ENCODE measurements around the gene ZNF473.

ZNF473 gene

DNA sequence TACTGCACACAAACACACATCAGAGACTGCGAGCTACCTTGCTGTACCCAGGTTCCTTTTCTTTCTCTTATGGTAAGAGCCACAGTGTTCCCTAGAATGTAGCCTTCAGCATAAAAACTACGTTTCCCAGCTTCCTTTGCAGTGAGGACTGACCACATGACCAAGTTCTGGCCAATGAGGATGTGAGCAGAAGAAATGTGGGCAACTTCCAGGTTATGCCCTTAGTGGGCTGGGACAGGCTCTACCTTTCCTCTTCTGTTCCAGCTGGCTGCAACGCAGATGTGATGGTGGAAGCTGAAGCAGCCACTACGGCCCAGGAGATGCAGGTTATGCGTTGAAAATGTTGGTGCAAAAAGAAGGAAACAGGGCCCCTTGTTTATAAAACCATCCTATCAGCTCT is 28.1 kb upstream of the ZNF473 start:
- Mint-ChIP-seq H3K4me1 (peaks cover under 1% of the 10 kb centered on the region), H3K9me3 (no peaks in the 10 kb centered on the region), H3K27ac (no peak overlapping the region), H3K27me3 (no peaks in the 10 kb centered on the region), H3K4me3 (no peak overlapping the region), H3K36me3 (peaks cover 49% of the 10 kb centered on the region)
- DNase-seq: peak; percentile 35
- CTCF ChIA-PET: no interaction called here

DNA sequence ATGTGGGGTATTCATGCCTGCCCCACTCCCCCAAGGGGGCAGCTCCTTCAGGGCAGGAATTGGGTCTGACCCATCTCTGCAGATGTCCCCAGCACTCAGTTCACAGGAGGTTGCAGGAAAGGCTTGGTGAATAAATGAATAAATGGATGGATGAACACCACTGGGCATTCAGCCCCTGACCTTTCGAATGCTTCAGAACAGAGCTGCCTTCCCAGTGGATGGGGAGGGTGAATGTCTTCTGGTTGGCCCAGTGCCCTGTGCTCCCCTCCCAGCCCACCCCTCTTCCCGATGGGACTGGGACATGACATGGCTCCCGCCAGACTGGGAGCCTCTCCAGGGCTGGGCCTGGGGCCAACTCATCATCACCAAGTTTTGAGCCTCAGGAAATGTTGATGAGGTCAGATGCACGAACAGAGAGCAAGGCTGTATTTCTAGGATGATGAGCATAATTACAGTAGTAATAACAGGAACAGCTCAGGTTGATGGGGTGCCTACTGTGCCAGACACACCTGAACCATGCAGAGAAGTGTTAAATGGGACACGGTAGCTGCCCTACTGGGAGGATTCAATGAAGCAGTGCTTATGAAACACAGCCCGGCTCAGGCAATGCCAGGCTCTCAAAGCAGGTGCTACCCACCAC is 26.3 kb upstream of the ZNF473 start:
- no peak overlapping the region for H3K27ac Mint-ChIP-seq
- peaks cover 52% of the 10 kb centered on the region for H3K36me3 Mint-ChIP-seq
- no peak for DNase-seq
- no peak overlapping the region for H3K4me3 Mint-ChIP-seq
- no peaks in the 10 kb centered on the region for H3K27me3 Mint-ChIP-seq
- H3K4me1 Mint-ChIP-seq: peaks cover 19% of the 10 kb centered on the region
- CTCF ChIA-PET: no interaction called here
- H3K9me3 Mint-ChIP-seq: no peaks in the 10 kb centered on the region

DNA sequence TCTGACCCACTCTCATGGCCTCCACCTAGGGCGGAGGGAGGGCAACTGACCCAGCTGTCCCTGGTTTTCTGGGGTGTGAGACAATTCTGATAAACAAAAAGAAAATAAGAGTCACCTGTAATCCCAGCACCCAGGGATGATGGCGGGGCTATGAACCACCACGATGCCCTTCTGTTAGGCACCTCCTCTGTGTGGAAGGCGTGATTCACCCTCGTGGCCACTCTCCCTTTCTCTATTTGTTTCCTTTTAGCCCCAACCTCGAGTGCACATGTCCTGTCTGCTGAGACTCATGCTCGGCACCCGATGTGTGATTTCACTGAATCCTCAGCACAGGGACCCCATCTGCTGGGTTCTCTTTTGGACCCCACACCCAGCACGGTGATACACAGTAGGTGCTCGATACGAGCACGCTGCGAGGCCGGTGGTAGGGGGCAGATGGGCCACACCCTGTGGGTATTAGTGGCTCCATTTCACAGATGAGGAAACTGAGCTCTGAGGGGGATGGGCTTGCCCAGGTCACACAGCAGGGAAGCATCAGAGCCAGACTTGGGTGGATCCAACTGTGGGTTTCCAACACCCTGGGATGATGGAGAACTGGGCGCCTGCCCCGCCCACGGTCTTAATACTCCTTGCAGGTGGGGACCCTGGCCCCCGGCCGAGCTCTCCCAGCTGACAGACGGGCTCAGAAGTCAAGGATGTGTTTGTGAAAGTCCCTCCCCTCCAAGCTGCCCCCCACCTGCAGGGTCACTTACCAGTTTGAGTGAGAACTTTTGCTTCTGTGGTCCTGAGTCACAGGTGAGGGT is 25.6 kb upstream of the ZNF473 start:
- H3K36me3 Mint-ChIP-seq: peaks cover 51% of the 10 kb centered on the region

DNA sequence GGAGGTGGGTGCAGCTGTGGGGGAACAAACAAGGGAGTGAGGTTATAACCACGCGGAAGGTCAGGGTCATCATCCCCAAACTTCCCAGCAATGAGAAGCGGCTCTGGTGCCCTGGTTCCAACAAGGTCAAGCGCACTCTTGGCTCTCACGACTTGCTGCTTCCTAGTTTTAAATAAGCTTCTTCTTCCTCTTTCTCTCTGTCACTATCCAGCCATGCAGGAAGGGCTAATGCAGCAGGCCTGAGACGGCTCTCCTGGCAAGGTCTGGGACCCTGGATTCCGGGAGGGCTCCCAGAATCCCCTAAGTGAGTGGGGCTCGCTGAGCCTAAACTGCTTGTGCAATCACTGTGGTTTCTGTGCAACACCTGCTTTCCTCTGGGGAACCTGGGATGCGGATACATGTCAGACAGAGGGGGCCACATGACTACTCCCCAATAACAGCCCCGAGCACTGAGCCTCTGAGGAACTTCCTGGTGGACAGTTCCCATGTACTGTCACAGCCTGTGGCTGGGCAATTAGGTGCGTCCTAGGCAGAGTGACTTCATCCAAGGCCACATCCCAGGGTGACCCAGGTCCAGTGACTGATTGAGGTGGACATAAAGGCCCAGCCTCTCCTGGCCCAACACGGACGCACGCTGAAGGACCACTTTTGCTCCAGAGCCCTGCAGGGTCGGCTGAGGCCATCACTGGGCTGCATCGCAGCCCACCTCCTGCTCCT is 24.8 kb upstream of the ZNF473 start:
- CTCF ChIA-PET: no interaction called here
- H3K27ac Mint-ChIP-seq: no peak overlapping the region
- H3K9me3 Mint-ChIP-seq: no peaks in the 10 kb centered on the region
- peaks cover 26% of the 10 kb centered on the region for H3K4me1 Mint-ChIP-seq
- DNase-seq: no peak
- H3K27me3 Mint-ChIP-seq: no peaks in the 10 kb centered on the region
- peaks cover 47% of the 10 kb centered on the region for H3K36me3 Mint-ChIP-seq
- no peak overlapping the region for H3K4me3 Mint-ChIP-seq

More for the DNA sequence above, 25.6 kb upstream of the ZNF473 start:
- no peaks in the 10 kb centered on the region for H3K27me3 Mint-ChIP-seq
- no peak overlapping the region for H3K4me3 Mint-ChIP-seq
- CTCF ChIA-PET: no interaction called here
- H3K27ac Mint-ChIP-seq: no peak overlapping the region
- peaks cover 26% of the 10 kb centered on the region for H3K4me1 Mint-ChIP-seq
- no peaks in the 10 kb centered on the region for H3K9me3 Mint-ChIP-seq
- DNase-seq: no peak

DNA sequence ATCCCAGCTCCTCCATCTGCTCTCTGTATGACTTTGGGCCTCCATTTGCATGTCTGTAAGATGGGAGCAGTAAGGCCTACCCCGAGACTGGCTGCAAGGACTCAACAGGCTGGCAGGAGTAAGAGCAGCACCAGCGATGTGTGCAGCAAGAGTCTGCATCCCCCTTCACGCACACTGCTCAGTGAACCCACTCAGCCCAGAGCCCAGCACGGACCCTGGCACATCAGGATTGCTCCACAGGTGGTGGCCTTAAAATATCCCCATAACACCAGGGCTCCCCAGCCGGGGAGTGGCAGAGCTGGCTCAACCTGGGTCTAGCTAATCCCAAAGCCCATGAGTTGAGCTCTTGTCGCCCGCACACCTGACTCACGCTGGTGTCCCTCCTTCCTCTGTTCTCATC is 24.0 kb upstream of the ZNF473 start:
- CTCF ChIA-PET: interaction anchor here (1.6 kb wide), 1 partner anchor 16 kb away, joined by 5 read pairs; no protein-coding TSS in a partner anchor
- Mint-ChIP-seq H3K4me3 (no peak overlapping the region), H3K27me3 (no peaks in the 10 kb centered on the region), H3K36me3 (peaks cover 47% of the 10 kb centered on the region), H3K9me3 (no peaks in the 10 kb centered on the region), H3K27ac (no peak overlapping the region), H3K4me1 (peaks cover 26% of the 10 kb centered on the region)
- no peak for DNase-seq

DNA sequence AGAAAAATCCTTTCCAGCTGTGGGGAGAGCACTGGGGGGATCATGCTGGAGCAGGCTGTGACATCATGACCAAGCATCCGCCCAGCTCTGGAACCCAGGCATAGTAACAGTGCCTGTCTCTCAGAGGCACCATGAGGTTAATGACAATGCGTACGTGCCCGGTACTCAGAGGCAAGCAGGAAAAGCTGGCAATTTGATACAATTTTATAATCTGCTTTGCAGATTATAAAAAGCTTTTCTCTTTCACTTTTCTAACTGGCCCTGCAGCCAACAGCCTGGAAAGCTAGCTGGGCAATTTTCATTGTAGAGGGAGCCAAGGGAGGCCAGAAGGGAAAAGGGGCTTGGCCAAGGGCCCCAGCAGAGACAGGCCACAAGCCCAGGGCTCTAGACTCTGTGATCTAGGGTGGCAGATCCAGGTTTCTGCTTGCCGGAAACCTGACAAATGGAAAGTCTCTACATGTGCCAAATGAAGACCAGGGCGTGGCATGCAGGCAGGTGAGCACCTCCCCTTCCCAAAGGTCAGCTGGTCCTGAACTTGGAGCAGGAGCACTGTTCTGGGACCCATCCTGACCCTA is 23.3 kb upstream of the ZNF473 start:
- DNase-seq: no peak
- H3K9me3 Mint-ChIP-seq: no peaks in the 10 kb centered on the region
- peaks cover 26% of the 10 kb centered on the region for H3K4me1 Mint-ChIP-seq
- H3K27ac Mint-ChIP-seq: no peak overlapping the region
- no peak overlapping the region for H3K4me3 Mint-ChIP-seq
- peaks cover 50% of the 10 kb centered on the region for H3K36me3 Mint-ChIP-seq
- no peaks in the 10 kb centered on the region for H3K27me3 Mint-ChIP-seq
- CTCF ChIA-PET: interaction anchor here (1.6 kb wide), 1 partner anchor 17 kb away, joined by 5 read pairs; no protein-coding TSS in a partner anchor

DNA sequence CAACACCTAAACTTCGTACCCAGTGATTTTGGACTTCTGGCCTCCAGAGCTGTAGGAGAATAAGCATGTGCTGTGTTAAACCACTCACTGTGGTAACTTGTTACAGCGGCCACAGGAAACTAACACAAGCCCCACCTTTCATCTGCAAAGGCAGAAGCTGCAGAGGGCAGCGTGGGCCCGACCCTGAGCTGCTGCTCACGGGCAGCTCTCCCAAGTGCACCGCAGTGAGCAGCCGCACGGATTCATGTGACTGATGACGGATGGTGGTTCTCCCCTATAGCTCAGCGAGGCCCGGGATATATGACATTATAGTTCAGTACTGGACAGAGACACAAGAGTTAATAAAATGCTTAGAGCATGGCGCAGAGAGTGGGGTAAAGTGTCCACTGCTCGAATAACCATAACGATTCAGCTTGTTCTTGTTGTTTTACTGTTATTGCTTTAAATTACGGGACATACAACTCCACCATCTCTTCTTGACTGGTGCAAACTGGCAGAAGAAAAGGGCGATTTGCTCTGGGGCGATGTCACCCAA is 22.5 kb upstream of the ZNF473 start:
- no peak for DNase-seq
- no peak overlapping the region for H3K4me3 Mint-ChIP-seq
- H3K27ac Mint-ChIP-seq: no peak overlapping the region
- CTCF ChIA-PET: interaction anchor here (1.0 to 1.3 kb wide), 2 partner anchors 65 to 133 kb away, joined by 3 to 5 read pairs; no protein-coding TSS in a partner anchor
- peaks cover 26% of the 10 kb centered on the region for H3K4me1 Mint-ChIP-seq
- no peaks in the 10 kb centered on the region for H3K27me3 Mint-ChIP-seq
- no peaks in the 10 kb centered on the region for H3K9me3 Mint-ChIP-seq
- peaks cover 52% of the 10 kb centered on the region for H3K36me3 Mint-ChIP-seq

DNA sequence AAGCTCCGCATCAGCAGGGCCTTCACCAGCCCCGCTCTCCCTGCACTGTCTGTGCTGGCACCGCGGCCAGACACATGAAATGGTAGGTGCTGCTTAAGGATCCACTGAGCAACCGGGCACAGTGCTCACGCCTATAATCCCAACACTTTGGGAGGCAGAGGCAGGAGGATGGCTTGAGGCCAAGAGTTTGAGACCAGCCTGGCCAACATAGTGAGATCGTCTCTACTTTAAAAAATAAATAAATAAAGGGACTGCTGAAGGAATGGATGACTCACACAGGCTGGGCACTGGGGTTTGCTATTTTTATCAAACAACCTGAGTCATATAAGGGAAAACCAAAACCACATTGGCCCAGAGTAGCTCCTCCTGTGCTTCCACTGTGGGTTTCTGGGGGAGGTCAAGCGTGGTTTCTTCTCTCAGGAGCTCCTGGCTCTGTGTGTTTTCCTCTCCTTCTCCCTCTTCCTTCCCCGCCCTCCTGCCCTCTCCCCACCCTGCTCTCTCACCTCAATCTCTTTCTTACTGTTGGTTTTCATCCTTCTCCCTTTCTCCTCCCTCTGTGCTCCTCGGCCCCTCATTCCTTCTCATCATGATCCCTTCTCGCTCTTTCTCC is 21.9 kb upstream of the ZNF473 start:
- Mint-ChIP-seq H3K9me3 (no peaks in the 10 kb centered on the region), H3K27ac (peak overlapping the region; percentile 75), H3K4me1 (peaks cover 26% of the 10 kb centered on the region), H3K4me3 (no peak overlapping the region), H3K36me3 (peaks cover 57% of the 10 kb centered on the region), H3K27me3 (no peaks in the 10 kb centered on the region)
- CTCF ChIA-PET: interaction anchor here (1.0 to 1.3 kb wide), 2 partner anchors 66 to 132 kb away, joined by 3 to 5 read pairs; no protein-coding TSS in a partner anchor
- peak; percentile 38 for DNase-seq

DNA sequence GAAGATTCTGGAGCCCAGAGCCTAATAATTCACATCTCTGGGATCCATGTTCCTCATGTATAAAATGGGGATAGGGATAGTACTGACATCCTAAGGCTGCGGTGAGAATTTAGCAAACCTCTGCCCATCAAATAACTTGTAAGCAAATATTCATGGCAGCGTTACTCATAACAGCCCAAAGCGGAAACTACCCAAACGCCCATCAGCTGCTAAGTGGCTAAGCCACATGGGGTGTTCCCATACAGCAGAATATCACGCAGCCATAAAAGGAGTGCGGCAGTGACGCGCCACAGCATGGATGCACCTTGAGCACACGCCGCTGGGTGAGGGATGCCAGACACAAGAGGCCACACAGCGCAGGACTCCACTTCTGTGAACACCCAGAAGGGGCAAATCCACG is 20.4 kb upstream of the ZNF473 start:
- H3K27ac Mint-ChIP-seq: no peak overlapping the region
- peaks cover 26% of the 10 kb centered on the region for H3K4me1 Mint-ChIP-seq
- CTCF ChIA-PET: interaction anchor here (2.0 kb wide), 1 partner anchor 12 kb away, joined by 4 read pairs; no protein-coding TSS in a partner anchor
- no peak overlapping the region for H3K4me3 Mint-ChIP-seq
- no peaks in the 10 kb centered on the region for H3K9me3 Mint-ChIP-seq
- H3K27me3 Mint-ChIP-seq: no peaks in the 10 kb centered on the region
- DNase-seq: no peak
- H3K36me3 Mint-ChIP-seq: peaks cover 49% of the 10 kb centered on the region

DNA sequence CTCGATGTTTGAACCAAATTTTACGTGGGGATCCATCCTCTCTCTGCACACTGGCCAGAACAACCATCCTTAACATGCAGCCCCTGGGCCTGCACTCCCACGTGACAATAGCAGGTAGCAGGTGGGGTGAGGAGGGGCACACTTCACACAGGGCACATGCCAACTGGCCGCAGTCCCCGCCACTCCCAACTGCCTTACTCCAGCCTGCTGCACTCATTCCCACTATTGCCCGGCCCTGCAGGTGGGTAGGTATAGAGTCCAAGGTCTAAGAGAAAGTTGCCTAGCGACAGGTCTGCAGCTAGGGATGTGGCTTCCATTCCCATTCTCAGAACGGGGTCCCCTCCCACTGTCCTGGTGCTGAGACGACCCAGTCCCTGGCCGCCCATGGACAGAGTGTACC is 18.6 kb upstream of the ZNF473 start:
- peaks cover 43% of the 10 kb centered on the region for H3K36me3 Mint-ChIP-seq
- H3K4me3 Mint-ChIP-seq: no peak overlapping the region
- no peak overlapping the region for H3K27ac Mint-ChIP-seq
- H3K9me3 Mint-ChIP-seq: no peaks in the 10 kb centered on the region
- DNase-seq: no peak
- peaks cover 26% of the 10 kb centered on the region for H3K4me1 Mint-ChIP-seq
- CTCF ChIA-PET: no interaction called here
- H3K27me3 Mint-ChIP-seq: no peaks in the 10 kb centered on the region

DNA sequence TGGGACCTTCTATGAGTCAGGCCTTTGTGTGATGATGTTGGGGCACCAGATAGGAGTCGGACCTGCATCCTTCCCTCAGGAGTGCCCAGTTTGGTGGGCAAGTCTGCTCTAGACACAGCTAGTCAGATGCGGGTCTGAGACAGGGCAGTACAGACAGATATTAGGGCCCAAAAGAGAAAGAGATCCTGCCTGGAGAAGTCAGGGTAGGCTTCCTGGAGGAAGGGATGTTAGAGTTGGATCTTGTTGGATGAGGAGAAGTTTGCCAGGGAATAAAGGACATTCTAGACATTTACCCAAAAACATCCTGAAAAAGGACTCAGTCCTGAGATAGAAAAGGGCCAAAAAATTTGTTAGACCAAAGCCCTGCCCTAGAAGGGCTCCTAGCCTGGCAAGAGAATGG is 17.9 kb upstream of the ZNF473 start:
- DNase-seq: no peak
- Mint-ChIP-seq H3K4me3 (no peak overlapping the region), H3K4me1 (peaks cover 22% of the 10 kb centered on the region), H3K27ac (peak overlapping the region; percentile 20), H3K27me3 (no peaks in the 10 kb centered on the region), H3K9me3 (no peaks in the 10 kb centered on the region), H3K36me3 (peaks cover 40% of the 10 kb centered on the region)
- CTCF ChIA-PET: no interaction called here

DNA sequence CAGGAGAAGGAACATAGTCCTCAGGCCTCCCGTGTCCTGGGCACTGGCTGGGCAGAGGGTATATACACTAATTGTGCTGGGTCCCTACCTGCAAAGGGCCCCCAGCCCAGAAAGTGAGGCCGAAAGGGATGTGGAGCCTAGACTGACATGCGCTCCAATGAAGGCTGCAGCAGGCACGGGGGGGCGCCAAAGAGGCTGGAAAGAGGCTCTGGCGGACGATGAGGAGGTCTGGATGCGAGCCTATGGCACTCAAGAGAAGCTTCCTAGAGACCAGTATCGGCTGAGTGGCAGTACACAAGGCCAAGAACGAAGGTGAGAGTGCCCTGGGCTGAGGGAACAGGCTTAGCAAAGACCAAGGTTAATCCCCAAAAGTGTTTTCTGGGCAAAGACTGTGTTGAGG is 17.3 kb upstream of the ZNF473 start:
- CTCF ChIA-PET: no interaction called here
- Mint-ChIP-seq H3K27ac (peak overlapping the region; percentile 42), H3K4me1 (peaks cover 17% of the 10 kb centered on the region), H3K9me3 (no peaks in the 10 kb centered on the region), H3K27me3 (no peaks in the 10 kb centered on the region), H3K4me3 (no peak overlapping the region), H3K36me3 (peaks cover 40% of the 10 kb centered on the region)
- DNase-seq: peak; percentile 30

DNA sequence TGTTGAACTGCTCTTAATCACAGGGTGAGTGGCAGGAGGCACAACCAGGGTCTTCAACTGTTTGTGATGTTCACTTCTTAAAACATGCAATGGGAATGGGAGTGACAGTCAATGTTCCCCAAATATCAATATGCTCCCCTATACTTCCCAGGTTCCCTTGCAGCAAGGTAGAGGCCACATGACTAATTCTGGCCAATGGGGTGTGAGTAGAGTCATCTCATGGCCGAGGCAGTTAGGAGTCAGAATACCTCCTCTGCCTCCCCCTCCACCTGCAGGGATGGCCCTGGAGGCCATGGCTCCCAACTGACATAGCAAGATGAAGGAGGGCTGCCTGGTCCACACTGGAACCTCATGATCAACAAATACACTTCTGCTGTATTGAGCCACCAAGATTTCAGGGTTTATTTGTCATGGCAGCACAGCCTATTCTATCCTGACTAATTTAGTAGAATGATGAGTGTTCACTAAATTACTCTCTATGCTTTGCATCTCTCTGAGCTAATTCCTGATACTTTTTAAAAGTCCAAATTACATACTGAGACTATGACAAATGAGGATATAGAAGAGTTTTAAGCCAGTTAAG is 9.5 kb upstream of the ZNF473 start:
- Mint-ChIP-seq H3K36me3 (peaks cover 48% of the 10 kb centered on the region), H3K4me3 (no peak overlapping the region), H3K4me1 (no peaks in the 10 kb centered on the region), H3K9me3 (no peaks in the 10 kb centered on the region), H3K27ac (no peak overlapping the region), H3K27me3 (no peaks in the 10 kb centered on the region)
- CTCF ChIA-PET: no interaction called here
- DNase-seq: no peak
